ENCODE data around the gene ADAM15. TPM values are rescaled to one million over a fixed set of nuclear protein-coding genes. Genes with fewer than 3 reads are reported as not detected.

Gene ADAM15
- polyA plus RNA-seq, 1 of the 3 experiments (the other 2 are of a cell fraction) = 60.1 TPM

DNA sequence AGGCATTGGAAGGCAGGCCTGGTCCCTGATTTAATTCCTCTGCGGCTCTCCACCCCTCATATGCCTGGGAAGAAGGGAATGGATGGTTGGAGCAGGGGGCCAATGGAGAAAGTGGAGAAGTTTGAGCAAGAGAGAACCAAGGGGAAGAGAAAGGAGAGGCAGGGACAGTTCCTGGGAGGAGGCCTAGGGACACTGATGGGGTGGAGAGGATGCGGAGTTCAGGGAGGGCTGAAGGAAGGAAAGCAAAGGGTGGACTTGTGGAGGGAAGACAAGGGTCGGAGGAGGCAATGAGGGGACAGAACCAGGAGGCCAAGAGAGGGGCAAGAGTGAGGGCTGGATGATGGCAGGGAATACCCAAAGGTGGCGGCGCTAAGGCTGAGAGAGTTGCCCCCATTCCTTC is 41.4 kb upstream of the ADAM15 start:
- 97% methylated on average over 5 of the region's 5 CpGs for WGBS (ENCODE audit: low lambda C conversion rate)
- CTCF ChIA-PET = interaction anchor here (1.1 to 4.4 kb wide), 3 partner anchors 7 to 13 kb away, joined by 5 to 37 read pairs (median 8); no protein-coding TSS in a partner anchor
- peaks cover 3 to 20% of the 10 kb centered on the region in 2 experiments; a peak in 3 of 4 replicates for H3K4me1 ChIP-seq (ENCODE audit: control insufficient read depth in 1 of 2, insufficient read depth in 2 of 2, low read depth in 1 of 2, low read length in 1 of 2)
- TF ChIP-seq ELF1 (IDR thresholded peaks at IDR 0.05) (no peak), JUND (IDR thresholded peaks at IDR 0.05) (no peak), MAX (IDR thresholded peaks at IDR 0.05; ENCODE audit: low read depth) (no peak), RXRA (IDR thresholded peaks at IDR 0.05; ENCODE audit: borderline replicate concordance, low read depth) (no peak)
- TF ChIP-seq, protein P1, sequence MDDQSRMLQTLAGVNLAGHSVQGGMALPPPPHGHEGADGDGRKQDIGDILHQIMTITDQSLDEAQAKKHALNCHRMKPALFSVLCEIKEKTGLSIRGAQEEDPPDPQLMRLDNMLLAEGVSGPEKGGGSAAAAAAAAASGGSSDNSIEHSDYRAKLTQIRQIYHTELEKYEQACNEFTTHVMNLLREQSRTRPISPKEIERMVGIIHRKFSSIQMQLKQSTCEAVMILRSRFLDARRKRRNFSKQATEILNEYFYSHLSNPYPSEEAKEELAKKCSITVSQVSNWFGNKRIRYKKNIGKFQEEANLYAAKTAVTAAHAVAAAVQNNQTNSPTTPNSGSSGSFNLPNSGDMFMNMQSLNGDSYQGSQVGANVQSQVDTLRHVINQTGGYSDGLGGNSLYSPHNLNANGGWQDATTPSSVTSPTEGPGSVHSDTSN (IDR thresholded peaks at IDR 0.05) = no peak
- no peak overlapping the region for H3K9ac ChIP-seq
- peaks cover 3% of the 10 kb centered on the region; the same call in 1 of the 2 replicates for H4K20me1 ChIP-seq (ENCODE audit: insufficient read depth)
- peaks cover 2% of the 10 kb centered on the region for H3F3A ChIP-seq (replicated peaks; ENCODE audit: insufficient read depth)
- H2AFZ ChIP-seq (ENCODE audit: low read depth) = no peak overlapping the region
- H3K9me3 ChIP-seq = no peaks in the 10 kb centered on the region
- POLR2A ChIA-PET = no interaction called here
- no peaks in the 10 kb centered on the region for H3K27me3 ChIP-seq (ENCODE audit: insufficient read depth)
- H3K36me3 ChIP-seq (replicated peaks in 1 of 2; ENCODE audit: control insufficient read depth in 1 of 2, insufficient read depth in 2 of 2, low read length in 1 of 2) = peaks cover 0 to 12% of the 10 kb centered on the region in 2 experiments
- no peak overlapping the region for H3K4me3 ChIP-seq (ENCODE audit: low read depth in 2 of 2, low read length in 1 of 2)
- DNase-seq = no peak
- H3K9me2 ChIP-seq = no peaks in the 10 kb centered on the region
- H3K79me2 ChIP-seq (ENCODE audit: insufficient read depth) = peaks cover 12% of the 10 kb centered on the region
- no peak overlapping the region for H3K4me2 ChIP-seq
- no peak overlapping the region for H3K27ac ChIP-seq (ENCODE audit: low read depth in 2 of 2, low read length in 1 of 2)

DNA sequence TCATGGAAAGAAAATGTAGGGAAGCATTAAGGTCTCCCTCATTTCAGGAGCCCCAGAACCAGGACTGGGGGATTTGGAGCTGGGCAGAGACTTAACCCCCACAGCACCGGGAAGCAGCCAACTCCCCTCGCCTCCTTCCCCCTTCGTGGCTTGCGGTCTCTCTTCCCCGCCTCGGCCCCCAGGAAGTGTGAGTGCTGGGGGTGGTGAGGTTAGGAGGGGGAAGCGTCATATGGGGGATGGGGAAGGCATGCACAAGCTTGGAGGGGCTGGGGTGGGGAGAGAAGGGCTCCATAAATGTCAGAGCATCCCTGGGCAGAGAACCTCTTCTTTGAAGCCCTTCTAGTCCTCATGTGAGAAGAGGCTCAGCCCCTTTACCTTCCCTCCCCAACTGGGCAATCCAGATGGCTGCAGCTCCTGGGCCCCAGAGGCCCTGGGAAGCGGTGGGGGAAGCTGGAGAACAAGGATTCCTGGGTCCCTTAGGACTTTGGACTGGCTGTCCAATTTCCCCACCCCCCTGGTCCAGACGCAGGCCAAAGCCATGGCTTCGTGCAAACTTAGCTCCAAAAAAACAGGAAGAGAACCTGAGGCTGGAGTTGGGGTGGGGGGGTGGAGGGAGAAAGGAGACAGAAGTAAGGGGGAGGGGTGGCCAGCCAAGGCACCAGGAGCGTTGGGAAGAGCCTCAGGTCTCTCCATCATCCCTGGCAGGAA is 40.8 kb upstream of the ADAM15 start:
- peaks cover 0 to 14% of the 10 kb centered on the region in 2 experiments; a peak in 2 of 4 replicates for H3K4me1 ChIP-seq (ENCODE audit: control insufficient read depth in 1 of 2, insufficient read depth in 2 of 2, low read depth in 1 of 2, low read length in 1 of 2)
- peaks cover 3% of the 10 kb centered on the region; the same call in 1 of the 2 replicates for H4K20me1 ChIP-seq (ENCODE audit: insufficient read depth)
- no peaks in the 10 kb centered on the region for H3K27me3 ChIP-seq (ENCODE audit: insufficient read depth)
- peaks cover 0 to 18% of the 10 kb centered on the region in 2 experiments for H3K36me3 ChIP-seq (replicated peaks in 1 of 2; ENCODE audit: control insufficient read depth in 1 of 2, insufficient read depth in 2 of 2, low read length in 1 of 2)
- TF ChIP-seq RAD21 (IDR thresholded peaks at IDR 0.05; ENCODE audit: low read length) = no peak
- no peak for TF ChIP-seq RXRA (IDR thresholded peaks at IDR 0.05; ENCODE audit: borderline replicate concordance, low read depth)
- no peak for TF ChIP-seq EZH2phosphoT487 (IDR thresholded peaks at IDR 0.05; ENCODE audit: borderline replicate concordance, low read depth)
- no peak for TF ChIP-seq MEF2A (IDR thresholded peaks at IDR 0.05; ENCODE audit: borderline replicate concordance, low read depth)
- TF ChIP-seq GABPA (IDR thresholded peaks at IDR 0.05; ENCODE audit: low read depth) = no peak
- TF ChIP-seq, protein P2, sequence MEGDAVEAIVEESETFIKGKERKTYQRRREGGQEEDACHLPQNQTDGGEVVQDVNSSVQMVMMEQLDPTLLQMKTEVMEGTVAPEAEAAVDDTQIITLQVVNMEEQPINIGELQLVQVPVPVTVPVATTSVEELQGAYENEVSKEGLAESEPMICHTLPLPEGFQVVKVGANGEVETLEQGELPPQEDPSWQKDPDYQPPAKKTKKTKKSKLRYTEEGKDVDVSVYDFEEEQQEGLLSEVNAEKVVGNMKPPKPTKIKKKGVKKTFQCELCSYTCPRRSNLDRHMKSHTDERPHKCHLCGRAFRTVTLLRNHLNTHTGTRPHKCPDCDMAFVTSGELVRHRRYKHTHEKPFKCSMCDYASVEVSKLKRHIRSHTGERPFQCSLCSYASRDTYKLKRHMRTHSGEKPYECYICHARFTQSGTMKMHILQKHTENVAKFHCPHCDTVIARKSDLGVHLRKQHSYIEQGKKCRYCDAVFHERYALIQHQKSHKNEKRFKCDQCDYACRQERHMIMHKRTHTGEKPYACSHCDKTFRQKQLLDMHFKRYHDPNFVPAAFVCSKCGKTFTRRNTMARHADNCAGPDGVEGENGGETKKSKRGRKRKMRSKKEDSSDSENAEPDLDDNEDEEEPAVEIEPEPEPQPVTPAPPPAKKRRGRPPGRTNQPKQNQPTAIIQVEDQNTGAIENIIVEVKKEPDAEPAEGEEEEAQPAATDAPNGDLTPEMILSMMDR (IDR thresholded peaks at IDR 0.05) = no peak
- TF ChIP-seq, protein P3, sequence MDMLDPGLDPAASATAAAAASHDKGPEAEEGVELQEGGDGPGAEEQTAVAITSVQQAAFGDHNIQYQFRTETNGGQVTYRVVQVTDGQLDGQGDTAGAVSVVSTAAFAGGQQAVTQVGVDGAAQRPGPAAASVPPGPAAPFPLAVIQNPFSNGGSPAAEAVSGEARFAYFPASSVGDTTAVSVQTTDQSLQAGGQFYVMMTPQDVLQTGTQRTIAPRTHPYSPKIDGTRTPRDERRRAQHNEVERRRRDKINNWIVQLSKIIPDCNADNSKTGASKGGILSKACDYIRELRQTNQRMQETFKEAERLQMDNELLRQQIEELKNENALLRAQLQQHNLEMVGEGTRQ (IDR thresholded peaks at IDR 0.05; ENCODE audit: borderline replicate concordance, low read depth, low read length) = no peak
- TF ChIP-seq SMC3 (IDR thresholded peaks at IDR 0.05; ENCODE audit: low read depth, low read length) = no peak
- no peak for TF ChIP-seq FOXM1 (IDR thresholded peaks at IDR 0.05; ENCODE audit: low read depth)
- TF ChIP-seq IRF3 (IDR thresholded peaks at IDR 0.05; ENCODE audit: low read depth, low read length) = no peak
- TF ChIP-seq POLR2AphosphoS5 (IDR thresholded peaks at IDR 0.05; ENCODE audit: low read depth, low read length) = no peak
- no peak for TF ChIP-seq SIN3A (IDR thresholded peaks at IDR 0.05; ENCODE audit: borderline replicate concordance, low read depth, low read length)
- TF ChIP-seq TAF1 (IDR thresholded peaks at IDR 0.05; ENCODE audit: borderline replicate concordance, low read depth, low read length) = no peak
- no peak for TF ChIP-seq MXI1 (IDR thresholded peaks at IDR 0.05; ENCODE audit: low read depth, low read length)
- no peak for TF ChIP-seq CHD2 (IDR thresholded peaks at IDR 0.05; ENCODE audit: low read length, partially characterized antibody)
- TF ChIP-seq ELF1 (IDR thresholded peaks at IDR 0.05) = no peak
- no peaks in the 10 kb centered on the region for H3K9me3 ChIP-seq
- no peak for DNase-seq
- no peak overlapping the region for H2AFZ ChIP-seq (ENCODE audit: low read depth)
- WGBS (ENCODE audit: low lambda C conversion rate) = 85% methylated on average over 11 of the region's 11 CpGs
- H3K9me2 ChIP-seq = no peaks in the 10 kb centered on the region
- H3K4me3 ChIP-seq (ENCODE audit: low read depth in 2 of 2, low read length in 1 of 2) = no peak overlapping the region
- no peak overlapping the region for H3K27ac ChIP-seq (ENCODE audit: low read depth in 2 of 2, low read length in 1 of 2)
- H3K4me2 ChIP-seq = no peak overlapping the region
- CTCF ChIA-PET = interaction anchor here (0.8 to 9.3 kb wide), 7 partner anchors 10 to 164 kb away, joined by 3 to 149 read pairs (median 4); partner anchors contain the start of genes ADAM15, PYGO2 and ZBTB7B
- peaks cover 6% of the 10 kb centered on the region for H3K79me2 ChIP-seq (ENCODE audit: insufficient read depth)
- POLR2A ChIA-PET = interaction anchor here (1.4 kb wide), 1 partner anchor 12 kb away, joined by 4 read pairs; no protein-coding TSS in a partner anchor
- H3K9ac ChIP-seq = no peak overlapping the region
- no peaks in the 10 kb centered on the region for H3F3A ChIP-seq (replicated peaks; ENCODE audit: insufficient read depth)

All from SK-N-SH (cell line).